Peyer's patch (tissue), 4 donors: Measurements from ENCODE around the gene SULT1C4.

ENCODE experiments used
- POLR2A ChIP-seq, 2 donors: fragments of 450-650 bp; IDR thresholded peaks; one replicate each; pipeline ENCODE4 v1.5.1; 2017; ENCODE audit warnings: antibody characterized with exemption in 2 of 2, mild to moderate bottlenecking in 2 of 2, moderate library complexity in 2 of 2
- TF ChIP-seq, protein P1 (sequence below), 6 experiments: fragments of 450-650 bp in 4 of 6; fragments of 200-600 bp in 2 of 6; sonication (generic) in 1 of 6; IDR thresholded peaks; one replicate each; pipeline ENCODE4 v1.5.1; 2017 to 2019; ENCODE audit warnings: antibody characterized with exemption in 6 of 6, mild to moderate bottlenecking in 3 of 6, moderate library complexity in 1 of 6

DNA sequence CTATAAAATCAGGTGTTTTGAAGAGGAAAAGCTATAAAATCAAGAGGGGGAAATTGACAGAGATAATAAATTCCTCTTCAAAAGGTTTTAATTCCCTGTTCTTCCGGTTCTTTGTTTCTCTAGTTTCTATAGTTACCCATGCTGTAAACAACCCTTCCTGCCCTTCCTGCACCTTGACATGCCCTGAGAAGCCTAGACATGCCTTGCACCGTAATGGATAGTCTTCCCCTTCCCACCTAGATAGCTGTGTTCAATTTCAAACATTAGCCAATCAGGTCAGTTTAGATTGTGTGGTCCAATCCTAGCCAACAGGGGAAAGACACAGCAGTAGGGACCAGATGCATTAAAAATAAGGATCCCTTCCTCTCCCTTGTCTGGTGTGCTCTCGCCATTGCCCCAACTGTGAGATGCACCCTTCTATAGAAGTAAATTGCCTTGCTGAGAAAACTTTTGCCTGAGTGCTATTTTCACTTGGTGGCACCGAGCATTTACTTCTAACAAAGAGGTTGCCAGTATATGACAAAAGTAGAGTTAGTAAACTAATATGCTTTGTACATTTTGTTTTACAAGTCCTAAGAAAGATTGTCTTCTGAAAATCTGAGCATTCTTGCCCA lies 27.1 kb downstream of the SULT1C4 start:
- TF ChIP-seq, protein P1, sequence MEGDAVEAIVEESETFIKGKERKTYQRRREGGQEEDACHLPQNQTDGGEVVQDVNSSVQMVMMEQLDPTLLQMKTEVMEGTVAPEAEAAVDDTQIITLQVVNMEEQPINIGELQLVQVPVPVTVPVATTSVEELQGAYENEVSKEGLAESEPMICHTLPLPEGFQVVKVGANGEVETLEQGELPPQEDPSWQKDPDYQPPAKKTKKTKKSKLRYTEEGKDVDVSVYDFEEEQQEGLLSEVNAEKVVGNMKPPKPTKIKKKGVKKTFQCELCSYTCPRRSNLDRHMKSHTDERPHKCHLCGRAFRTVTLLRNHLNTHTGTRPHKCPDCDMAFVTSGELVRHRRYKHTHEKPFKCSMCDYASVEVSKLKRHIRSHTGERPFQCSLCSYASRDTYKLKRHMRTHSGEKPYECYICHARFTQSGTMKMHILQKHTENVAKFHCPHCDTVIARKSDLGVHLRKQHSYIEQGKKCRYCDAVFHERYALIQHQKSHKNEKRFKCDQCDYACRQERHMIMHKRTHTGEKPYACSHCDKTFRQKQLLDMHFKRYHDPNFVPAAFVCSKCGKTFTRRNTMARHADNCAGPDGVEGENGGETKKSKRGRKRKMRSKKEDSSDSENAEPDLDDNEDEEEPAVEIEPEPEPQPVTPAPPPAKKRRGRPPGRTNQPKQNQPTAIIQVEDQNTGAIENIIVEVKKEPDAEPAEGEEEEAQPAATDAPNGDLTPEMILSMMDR (IDR thresholded peaks at IDR 0.05): no peak
- no peak for TF ChIP-seq POLR2A (IDR thresholded peaks at IDR 0.05)
